ENCODE measurements around the gene C19orf38. TPM values are rescaled to one million over a fixed set of nuclear protein-coding genes. Genes with fewer than 3 reads are reported as not detected.
A peak's percentile ranks its signal among the peaks of the same experiment; 100 is the strongest.

The C19orf38 gene
- total and polyA plus RNA-seq, 2 donors (not counting 1 experiment from before 2014, with no cell fraction given): 1.7 to 2.4 TPM

- H2AFZ ChIP-seq (ENCODE audit: insufficient read depth, low read depth, low read length, poor library complexity, severe bottlenecking): no peak overlapping the region
- peak overlapping the region; percentile 18 to 28 for H3K27ac ChIP-seq (ENCODE audit: low read length in 2 of 2)
- ChIA-PET CTCF (interaction anchor here (0.9 to 1.2 kb wide), 2 partner anchors 13 to 248 kb away, joined by 3 to 4 read pairs; no protein-coding TSS in a partner anchor), POLR2A (interaction anchor here (0.6 to 1.4 kb wide), 2 partner anchors 8 to 76 kb away, joined by 4 to 11 read pairs; no protein-coding TSS in a partner anchor)
- Mint-ChIP-seq H3K27ac (peak overlapping the region; percentile 55), H3K4me1 (peaks cover 33% of the 10 kb centered on the region), H3K27me3 (no peaks in the 10 kb centered on the region), H3K9me3 (ENCODE audit: insufficient read depth) (no peaks in the 10 kb centered on the region), H3K4me3 (peak overlapping the region; percentile 81)
- H3K79me2 ChIP-seq (ENCODE audit: control insufficient read depth, insufficient read depth, low read length): peaks cover 97% of the 10 kb centered on the region
- peaks cover 0 to 5% (median 0%) of the 10 kb centered on the region in 3 donors for H3K9me3 ChIP-seq (ENCODE audit: control extremely low read depth in 1 of 3, control insufficient read depth in 2 of 3, insufficient read depth in 1 of 3, low read length in 2 of 3)
- TF ChIP-seq CTCF (IDR thresholded peaks at IDR 0.05) (no peak), EZH2 (IDR thresholded peaks at IDR 0.05; ENCODE audit: borderline replicate concordance, insufficient read depth, low read depth, low read length, poor library complexity, severe bottlenecking) (no peak)
- peak overlapping the region; percentile 60 for H3K4me2 ChIP-seq (replicated peaks; ENCODE audit: low read depth, low read length, poor library complexity, severe bottlenecking)
- DNase-seq (no peak), ATAC-seq (ENCODE audit: low read depth) (peak; percentile 25)
- H3K36me3 ChIP-seq (replicated peaks in 1 of 2; ENCODE audit: control extremely low read depth in 1 of 2, control insufficient read depth in 1 of 2, extremely low read depth in 1 of 2, insufficient read depth in 2 of 2, low read length in 1 of 2): peaks cover 0 to 1% of the 10 kb centered on the region in 2 experiments
- H3K9ac ChIP-seq (ENCODE audit: low read length): no peak overlapping the region
- WGBS (ENCODE audit: insufficient coverage): 40% methylated on average over 1 of the region's 3 CpGs
- H3K4me3 ChIP-seq (ENCODE audit: control extremely low read depth in 1 of 5, extremely low read depth in 1 of 5, insufficient read depth in 1 of 5, low read depth in 2 of 5, low read length in 4 of 5): no peak overlapping the region
- peaks cover 60% of the 10 kb centered on the region for H4K20me1 ChIP-seq (ENCODE audit: control insufficient read depth, insufficient read depth, low read length, poor library complexity, severe bottlenecking)
- no peaks in the 10 kb centered on the region for H3K27me3 ChIP-seq (replicated peaks in 1 of 4; ENCODE audit: control extremely low read depth in 1 of 4, control insufficient read depth in 3 of 4, insufficient read depth in 4 of 4, low read length in 3 of 4)
- intact Hi-C loops (cut with micrococcal nuclease): loop anchor here (10.0 kb wide), 1 partner anchor 277 kb away; the partner anchor contains the start of gene SPC24
- H3K4me1 ChIP-seq (ENCODE audit: control insufficient read depth in 2 of 2, insufficient read depth in 2 of 2, low read length in 2 of 2): peaks cover 9 to 30% of the 10 kb centered on the region in 2 donors
Observed at GRCh38 chr19:10878253-10878652, 30.0 kb downstream of the C19orf38 start.

- ChIA-PET POLR2A (no interaction called here), CTCF (interaction anchor here (0.8 to 1.8 kb wide), 3 partner anchors 11 to 54 kb away, joined by 3 to 7 read pairs (median 7); partner anchors contain the start of gene CARM1)
- H3K4me1 Mint-ChIP-seq: peaks cover 24% of the 10 kb centered on the region
Observed at GRCh38 chr19:10881403-10882107, 33.3 kb downstream of the C19orf38 start.

More at GRCh38 chr19:10881403-10882107, 33.3 kb downstream of the C19orf38 start:
- Histone ChIP-seq H3K4me1 (ENCODE audit: control insufficient read depth in 2 of 2, insufficient read depth in 2 of 2, low read length in 2 of 2) (peaks cover 6 to 26% of the 10 kb centered on the region in 2 donors), H3K4me2 (replicated peaks; ENCODE audit: low read depth, low read length, poor library complexity, severe bottlenecking) (no peak overlapping the region), H2AFZ (ENCODE audit: insufficient read depth, low read depth, low read length, poor library complexity, severe bottlenecking) (no peak overlapping the region), H3K9ac (ENCODE audit: low read length) (no peak overlapping the region), H4K20me1 (ENCODE audit: control insufficient read depth, insufficient read depth, low read length, poor library complexity, severe bottlenecking) (peaks cover 74% of the 10 kb centered on the region), H3K27me3 (replicated peaks in 1 of 4; ENCODE audit: control extremely low read depth in 1 of 4, control insufficient read depth in 3 of 4, insufficient read depth in 4 of 4, low read length in 3 of 4) (no peaks in the 10 kb centered on the region), H3K79me2 (ENCODE audit: control insufficient read depth, insufficient read depth, low read length) (peaks cover 92% of the 10 kb centered on the region), H3K36me3 (replicated peaks in 1 of 2; ENCODE audit: control extremely low read depth in 1 of 2, control insufficient read depth in 1 of 2, extremely low read depth in 1 of 2, insufficient read depth in 2 of 2, low read length in 1 of 2) (no peaks in the 10 kb centered on the region), H3K27ac (ENCODE audit: low read length in 2 of 2) (no peak overlapping the region), H3K9me3 (ENCODE audit: control extremely low read depth in 1 of 3, control insufficient read depth in 2 of 3, insufficient read depth in 1 of 3, low read length in 2 of 3) (peaks cover 0 to 5% (median 0%) of the 10 kb centered on the region in 3 donors), H3K4me3 (ENCODE audit: control extremely low read depth in 1 of 5, extremely low read depth in 1 of 5, insufficient read depth in 1 of 5, low read depth in 2 of 5, low read length in 4 of 5) (no peak overlapping the region)
- Mint-ChIP-seq H3K9me3 (ENCODE audit: insufficient read depth) (no peaks in the 10 kb centered on the region), H3K4me3 (no peak overlapping the region), H3K27ac (no peak overlapping the region), H3K27me3 (no peaks in the 10 kb centered on the region)
- TF ChIP-seq CTCF (IDR thresholded peaks at IDR 0.05) (no peak), EZH2 (IDR thresholded peaks at IDR 0.05; ENCODE audit: borderline replicate concordance, insufficient read depth, low read depth, low read length, poor library complexity, severe bottlenecking) (no peak)
- 93% methylated on average over 14 of the region's 14 CpGs for WGBS (ENCODE audit: insufficient coverage)
- intact Hi-C loops (cut with micrococcal nuclease): no loop called here
- DNase-seq: no peak
- ATAC-seq (ENCODE audit: low read depth): no peak
